Activated naive CD8-positive, alpha-beta T cell treated with anti-CD3 and anti-CD28 coated beads for 36 hours (primary cell): Measurements from ENCODE around the gene NAA60. TPM values are rescaled to one million over a fixed set of nuclear protein-coding genes. Genes with fewer than 3 reads are reported as not detected.

Experiments
- DNase-seq: peaks from one replicate; pipeline ENCODE4 v3.0.0; 2021
- H3K27ac Mint-ChIP-seq: one replicate; pipeline ENCODE4 v1.8.0; 2022; ENCODE audit warnings: mild to moderate bottlenecking, moderate library complexity, mixed read lengths
- H3K27me3 Mint-ChIP-seq: one replicate; pipeline ENCODE4 v1.8.0; 2022; ENCODE audit warnings: mild to moderate bottlenecking, mixed read lengths
- H3K36me3 Mint-ChIP-seq: one replicate; pipeline ENCODE4 v1.8.0; 2021; ENCODE audit warnings: mild to moderate bottlenecking, mixed read lengths
- H3K4me1 Mint-ChIP-seq: one replicate; pipeline ENCODE4 v1.8.0; 2021; ENCODE audit warnings: mixed read lengths
- H3K4me3 Mint-ChIP-seq: one replicate; pipeline ENCODE4 v1.8.0; 2022; ENCODE audit warnings: mild to moderate bottlenecking, moderate library complexity, mixed read lengths
- H3K9me3 Mint-ChIP-seq: one replicate; pipeline ENCODE4 v1.8.0; 2022; ENCODE audit warnings: mixed read lengths
- total RNA-seq, 2 experiments: library from RNA; stranded (reverse); gene quantifications; one replicate each; pipeline ENCODE4 v1.2.3, GENCODE V29; 2021

Gene NAA60
- total RNA-seq, 2 experiments from 2014 or later: 37.5 to 38.2 TPM

- no peaks in the 10 kb centered on the region for H3K9me3 Mint-ChIP-seq
- H3K36me3 Mint-ChIP-seq: peaks cover 2% of the 10 kb centered on the region
- DNase-seq: no peak
- H3K4me3 Mint-ChIP-seq: peak overlapping the region; percentile 79
- H3K27ac Mint-ChIP-seq: peak overlapping the region; percentile 88
- no peaks in the 10 kb centered on the region for H3K27me3 Mint-ChIP-seq
- H3K4me1 Mint-ChIP-seq: peaks cover 40% of the 10 kb centered on the region
Measured at GRCh38 chr16:3458278-3458851, 14.9 kb downstream of the NAA60 start.

GRCh38 chr16:3458852-3459361 is 15.4 kb downstream of the NAA60 start:
- peak overlapping the region; percentile 79 for H3K4me3 Mint-ChIP-seq
- no peak for DNase-seq
- no peaks in the 10 kb centered on the region for H3K9me3 Mint-ChIP-seq
- H3K27ac Mint-ChIP-seq: peak overlapping the region; percentile 88
- H3K36me3 Mint-ChIP-seq: peaks cover 2% of the 10 kb centered on the region
- no peaks in the 10 kb centered on the region for H3K27me3 Mint-ChIP-seq
- H3K4me1 Mint-ChIP-seq: peaks cover 43% of the 10 kb centered on the region

- Mint-ChIP-seq H3K4me3 (peak overlapping the region; percentile 79), H3K9me3 (no peaks in the 10 kb centered on the region), H3K36me3 (peaks cover 7% of the 10 kb centered on the region), H3K4me1 (peaks cover 48% of the 10 kb centered on the region), H3K27me3 (no peaks in the 10 kb centered on the region), H3K27ac (peak overlapping the region; percentile 88)
- DNase-seq: peak; percentile 38
Measured at GRCh38 chr16:3459401-3460090, 16.1 kb downstream of the NAA60 start.

- peak overlapping the region; percentile 79 for H3K4me3 Mint-ChIP-seq
- no peaks in the 10 kb centered on the region for H3K9me3 Mint-ChIP-seq
- H3K4me1 Mint-ChIP-seq: peaks cover 48% of the 10 kb centered on the region
- peaks cover 8% of the 10 kb centered on the region for H3K36me3 Mint-ChIP-seq
- H3K27me3 Mint-ChIP-seq: no peaks in the 10 kb centered on the region
- DNase-seq: no peak
- H3K27ac Mint-ChIP-seq: peak overlapping the region; percentile 69
Measured at GRCh38 chr16:3460121-3460520, 16.6 kb downstream of the NAA60 start.

- no peak for DNase-seq
- Mint-ChIP-seq H3K9me3 (no peaks in the 10 kb centered on the region), H3K27ac (peak overlapping the region; percentile 83), H3K4me3 (peak overlapping the region; percentile 40), H3K36me3 (peaks cover 12% of the 10 kb centered on the region), H3K4me1 (peaks cover 48% of the 10 kb centered on the region), H3K27me3 (no peaks in the 10 kb centered on the region)
Measured at GRCh38 chr16:3460585-3460984, 17.1 kb downstream of the NAA60 start.

GRCh38 chr16:3461151-3461550 is 17.7 kb downstream of the NAA60 start:
- H3K36me3 Mint-ChIP-seq: peaks cover 14% of the 10 kb centered on the region
- peaks cover 49% of the 10 kb centered on the region for H3K4me1 Mint-ChIP-seq
- no peaks in the 10 kb centered on the region for H3K9me3 Mint-ChIP-seq
- peak overlapping the region; percentile 83 for H3K27ac Mint-ChIP-seq
- DNase-seq: peak; percentile 57
- H3K4me3 Mint-ChIP-seq: no peak overlapping the region
- no peaks in the 10 kb centered on the region for H3K27me3 Mint-ChIP-seq

GRCh38 chr16:3465301-3465700 is 21.8 kb downstream of the NAA60 start:
- no peak for DNase-seq
- Mint-ChIP-seq H3K9me3 (no peaks in the 10 kb centered on the region), H3K36me3 (peaks cover 25% of the 10 kb centered on the region), H3K4me3 (no peak overlapping the region), H3K27ac (no peak overlapping the region), H3K4me1 (peaks cover 57% of the 10 kb centered on the region), H3K27me3 (no peaks in the 10 kb centered on the region)

- H3K4me3 Mint-ChIP-seq: no peak overlapping the region
- H3K27ac Mint-ChIP-seq: peak overlapping the region; percentile 38
- H3K9me3 Mint-ChIP-seq: no peaks in the 10 kb centered on the region
- H3K4me1 Mint-ChIP-seq: peaks cover 52% of the 10 kb centered on the region
- H3K36me3 Mint-ChIP-seq: peaks cover 25% of the 10 kb centered on the region
- DNase-seq: no peak
- H3K27me3 Mint-ChIP-seq: no peaks in the 10 kb centered on the region
Measured at GRCh38 chr16:3465911-3466584, 22.6 kb downstream of the NAA60 start.

GRCh38 chr16:3467182-3467581 is 23.7 kb downstream of the NAA60 start:
- Mint-ChIP-seq H3K36me3 (peaks cover 25% of the 10 kb centered on the region), H3K9me3 (no peaks in the 10 kb centered on the region), H3K27me3 (no peaks in the 10 kb centered on the region), H3K4me1 (peaks cover 46% of the 10 kb centered on the region), H3K27ac (no peak overlapping the region), H3K4me3 (no peak overlapping the region)
- DNase-seq: no peak

- no peak for DNase-seq
- Mint-ChIP-seq H3K27me3 (no peaks in the 10 kb centered on the region), H3K4me1 (peaks cover 47% of the 10 kb centered on the region), H3K27ac (peak overlapping the region; percentile 62), H3K4me3 (no peak overlapping the region), H3K36me3 (peaks cover 29% of the 10 kb centered on the region), H3K9me3 (peaks cover 3% of the 10 kb centered on the region)
Measured at GRCh38 chr16:3467921-3468320, 24.4 kb downstream of the NAA60 start.

GRCh38 chr16:3468501-3468900 is 25.0 kb downstream of the NAA60 start:
- no peak for DNase-seq
- H3K9me3 Mint-ChIP-seq: peaks cover 3% of the 10 kb centered on the region
- H3K4me1 Mint-ChIP-seq: peaks cover 52% of the 10 kb centered on the region
- peaks cover 35% of the 10 kb centered on the region for H3K36me3 Mint-ChIP-seq
- H3K27ac Mint-ChIP-seq: peak overlapping the region; percentile 62
- H3K27me3 Mint-ChIP-seq: no peaks in the 10 kb centered on the region
- no peak overlapping the region for H3K4me3 Mint-ChIP-seq

GRCh38 chr16:3469736-3470135 is 26.3 kb downstream of the NAA60 start:
- Mint-ChIP-seq H3K4me1 (peaks cover 44% of the 10 kb centered on the region), H3K9me3 (peaks cover 3% of the 10 kb centered on the region), H3K36me3 (peaks cover 30% of the 10 kb centered on the region), H3K27me3 (no peaks in the 10 kb centered on the region), H3K27ac (peak overlapping the region; percentile 23), H3K4me3 (no peak overlapping the region)
- DNase-seq: no peak

GRCh38 chr16:3470723-3471122 is 27.2 kb downstream of the NAA60 start:
- Mint-ChIP-seq H3K4me3 (no peak overlapping the region), H3K36me3 (peaks cover 23% of the 10 kb centered on the region), H3K27me3 (no peaks in the 10 kb centered on the region), H3K9me3 (peaks cover 3% of the 10 kb centered on the region), H3K27ac (peak overlapping the region; percentile 34), H3K4me1 (peaks cover 44% of the 10 kb centered on the region)
- DNase-seq: no peak

- Mint-ChIP-seq H3K27me3 (no peaks in the 10 kb centered on the region), H3K9me3 (peaks cover 3% of the 10 kb centered on the region), H3K4me1 (peaks cover 38% of the 10 kb centered on the region), H3K36me3 (peaks cover 18% of the 10 kb centered on the region), H3K4me3 (no peak overlapping the region), H3K27ac (no peak overlapping the region)
- DNase-seq: no peak
Measured at GRCh38 chr16:3471518-3472176, 28.2 kb downstream of the NAA60 start.
